Gastrocnemius medialis (tissue), 4 donors: ENCODE results near the gene GNAS-AS1. TPM values are rescaled to one million over a fixed set of nuclear protein-coding genes. Genes with fewer than 3 reads are reported as not detected.
A peak's percentile ranks its signal among the peaks of the same experiment; 100 is the strongest.

ENCODE experiments used
- ATAC-seq, 2 donors: fragments of 150-250 bp; one replicate each; pipeline ENCODE4 v1.9.1; 2016
- DNase-seq, 2 donors: peaks; one replicate each; pipeline ENCODE4 v3.0.0-alpha.2; 2019
- H3K27ac ChIP-seq, 4 donors: fragments of 200-600 bp; sonication (generic); 1 replicate in 1 of 4; 2 replicates in 3 of 4; pipeline ENCODE4 v1.5.1; 2016 to 2018; ENCODE audit warnings: mild to moderate bottlenecking in 2 of 4, moderate library complexity in 1 of 4
- H3K27me3 ChIP-seq, 3 donors: fragments of 200-600 bp; sonication (generic) in 2 of 3; 1 replicate in 1 of 3; 2 replicates in 2 of 3; pipeline versions ENCODE4 v1.5.1 to v1.6.0; 2016 to 2019; ENCODE audit warnings: mild to moderate bottlenecking in 1 of 3, moderate library complexity in 1 of 3
- H3K36me3 ChIP-seq, 2 donors: fragments of 200-600 bp; sonication (generic) in 1 of 2; one replicate each; pipeline ENCODE4 v1.5.1; 2017 to 2018
- H3K4me1 ChIP-seq, 2 donors: fragments of 200-600 bp; sonication (generic) in 1 of 2; one replicate each; pipeline ENCODE4 v1.5.1; 2016 to 2017; ENCODE audit warnings: mild to moderate bottlenecking in 2 of 2
- H3K4me3 ChIP-seq, 4 donors: fragments of 200-600 bp; sonication (generic) in 3 of 4; 1 replicate in 1 of 4; 2 replicates in 3 of 4; pipeline ENCODE4 v1.5.1; 2016 to 2019; ENCODE audit warnings: mild to moderate bottlenecking in 2 of 4
- H3K9me3 ChIP-seq, 3 donors: fragments of 200-600 bp; sonication (generic) in 2 of 3; 1 replicate in 1 of 3; 2 replicates in 2 of 3; pipeline ENCODE4 v1.5.1; 2016 to 2019
- CTCF ChIP-seq, 5 experiments: fragments of 450-650 bp in 3 of 5; fragments of 200-600 bp in 2 of 5; sonication (generic) in 2 of 5; IDR thresholded peaks in 4 of 5; conservative IDR thresholded peaks in 1 of 5; 1 replicate in 4 of 5; 2 replicates in 1 of 5; pipeline ENCODE4 v1.5.1; 2016 to 2019; ENCODE audit warnings: antibody characterized with exemption in 5 of 5, mild to moderate bottlenecking in 3 of 5, moderate library complexity in 3 of 5
- POLR2A ChIP-seq, 2 donors: fragments of 450-650 bp; IDR thresholded peaks; one replicate each; pipeline ENCODE4 v1.6.1; 2017; ENCODE audit warnings: antibody characterized with exemption in 2 of 2, mild to moderate bottlenecking in 2 of 2, moderate library complexity in 2 of 2
- in situ Hi-C, 4 donors: fragments of 200-750 bp; cut with MboI; loops; one replicate each; pipeline versions ENCODE4 v1.15.0 to v1.8.0; 2017; ENCODE audit warnings: low sequenced_read_pairs in 4 of 4
- intact Hi-C: fragments of 100-400 bp; cut with DNase I; formaldehyde crosslinking; loops from one replicate; pipeline ENCODE4 v1.15.1; 2023; ENCODE audit warnings: low total_unique reads
- total RNA-seq, 4 donors: library from RNA; depleted of rRNA; stranded (reverse); fragments of >200 nt; gene quantifications; one replicate each; pipeline versions ENCODE4 v1.1.0 to v1.2.3, GENCODE V29; 2016

GNAS-AS1 gene
- total RNA-seq, 4 donors from 2014 or later: not detected

GRCh38 chr20:58893355-58894120 lies 42.8 kb upstream of the GNAS-AS1 start:
- DNase-seq: peak in 1 of 2 donors; percentile 27
- in situ Hi-C loops: loop anchor here in 1 of 4 donors (25.0 kb wide), 1 partner anchor 94 kb away; the partner anchor contains the start of gene NELFCD

DNA sequence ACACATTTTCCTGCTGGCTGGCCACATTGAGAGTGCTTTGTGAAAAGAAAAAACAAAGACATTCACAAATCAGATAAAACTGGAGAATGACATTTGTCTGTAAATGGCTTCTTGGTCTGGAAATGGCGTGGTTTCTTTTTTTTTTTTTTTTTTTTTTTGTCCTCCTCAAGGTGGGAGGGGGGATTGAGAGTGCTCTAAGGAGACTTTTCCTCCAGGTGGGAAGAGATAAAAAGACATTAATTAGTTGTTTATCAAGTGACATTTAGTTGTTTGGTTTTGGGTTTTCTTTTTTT lies 42.2 kb upstream of the GNAS-AS1 start:
- in situ Hi-C loops (loop anchor here in 1 of 4 donors (25.0 kb wide), 1 partner anchor 94 kb away; the partner anchor contains the start of gene NELFCD), intact Hi-C loops (loop anchor here (1.0 to 10.0 kb wide), 5 partner anchors 14 to 1498 kb away; partner anchors contain the start of genes FAM217B, PMEPA1, PPP1R3D and RBM38)
- no peak for ATAC-seq
- TF ChIP-seq CTCF (IDR thresholded peaks at IDR 0.05 in 4 of 5, conservative IDR thresholded peaks at IDR 0.05 in 1 of 5) (no peak), POLR2A (IDR thresholded peaks at IDR 0.05) (no peak)
- Histone ChIP-seq H3K27ac (peak overlapping the region; percentile 99 to 100 (median 100)), H3K4me3 (peak overlapping the region; percentile 70 to 98 (median 93)), H3K4me1 (peaks cover 52 to 55% of the 10 kb centered on the region in 2 donors), H3K9me3 (no peaks in the 10 kb centered on the region), H3K27me3 (no peaks in the 10 kb centered on the region), H3K36me3 (no peaks in the 10 kb centered on the region)
- DNase-seq: no peak

More at GRCh38 chr20:58893355-58894120, 42.8 kb upstream of the GNAS-AS1 start:
- H3K36me3 ChIP-seq: no peaks in the 10 kb centered on the region
- no peak for TF ChIP-seq CTCF (IDR thresholded peaks at IDR 0.05 in 4 of 5, conservative IDR thresholded peaks at IDR 0.05 in 1 of 5)
- TF ChIP-seq POLR2A (IDR thresholded peaks at IDR 0.05): no peak
- peaks cover 56 to 58% of the 10 kb centered on the region in 2 donors for H3K4me1 ChIP-seq
- peak overlapping the region; percentile 9 to 98 (median 82) for H3K4me3 ChIP-seq
- no peak for ATAC-seq
- no peaks in the 10 kb centered on the region for H3K27me3 ChIP-seq
- intact Hi-C loops: loop anchor here (5.0 to 10.0 kb wide), 4 partner anchors 489 to 1499 kb away; partner anchors contain the start of genes FAM217B, PMEPA1, PPP1R3D and RBM38
- no peaks in the 10 kb centered on the region for H3K9me3 ChIP-seq
- H3K27ac ChIP-seq: peak overlapping the region; percentile 99 to 100 (median 100)

GRCh38 chr20:58892141-58892931 lies 41.6 kb upstream of the GNAS-AS1 start:
- Histone ChIP-seq H3K27me3 (no peaks in the 10 kb centered on the region), H3K4me1 (peaks cover 48 to 52% of the 10 kb centered on the region in 2 donors), H3K36me3 (no peaks in the 10 kb centered on the region), H3K4me3 (peak overlapping the region; percentile 70 to 98 (median 93)), H3K9me3 (no peaks in the 10 kb centered on the region), H3K27ac (peak overlapping the region; percentile 99 to 100 (median 100))
- in situ Hi-C loops: loop anchor here in 1 of 4 donors (25.0 kb wide), 1 partner anchor 95 kb away; the partner anchor contains the start of gene NELFCD
- intact Hi-C loops: loop anchor here (1.0 to 10.0 kb wide), 5 partner anchors 15 to 1498 kb away; partner anchors contain the start of genes FAM217B, PMEPA1, PPP1R3D and RBM38
- TF ChIP-seq POLR2A (IDR thresholded peaks at IDR 0.05) (peak; percentile 22 to 56), CTCF (IDR thresholded peaks at IDR 0.05 in 4 of 5, conservative IDR thresholded peaks at IDR 0.05 in 1 of 5) (peak in 1 of 5 experiments; percentile 15)
- DNase-seq (peak; percentile 75 to 79), ATAC-seq (peak; percentile 18 to 20)

DNA sequence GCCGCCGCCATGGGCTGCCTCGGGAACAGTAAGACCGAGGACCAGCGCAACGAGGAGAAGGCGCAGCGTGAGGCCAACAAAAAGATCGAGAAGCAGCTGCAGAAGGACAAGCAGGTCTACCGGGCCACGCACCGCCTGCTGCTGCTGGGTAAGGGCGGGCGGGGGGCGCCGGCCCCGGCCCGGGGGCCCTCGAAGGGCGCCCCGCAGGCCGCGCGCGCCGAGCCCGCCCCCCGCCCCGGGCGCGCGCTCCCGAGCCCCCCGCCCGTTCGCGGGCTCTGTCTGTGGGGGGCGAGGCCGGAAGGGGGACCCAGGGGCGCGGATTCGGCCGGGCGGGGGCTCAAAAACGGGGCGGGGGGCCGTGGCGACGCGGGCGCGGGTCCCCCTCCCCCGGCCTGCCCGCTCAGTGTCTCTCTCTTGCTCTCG lies 41.0 kb upstream of the GNAS-AS1 start:
- peaks cover 42 to 46% of the 10 kb centered on the region in 2 donors for H3K4me1 ChIP-seq
- no peaks in the 10 kb centered on the region for H3K27me3 ChIP-seq
- no peaks in the 10 kb centered on the region for H3K36me3 ChIP-seq
- ATAC-seq (peak; percentile 0 to 2), DNase-seq (peak in 1 of 2 donors; percentile 31)
- in situ Hi-C loops (loop anchor here in 1 of 4 donors (25.0 kb wide), 1 partner anchor 96 kb away; the partner anchor contains the start of gene NELFCD), intact Hi-C loops (loop anchor here (1.0 to 10.0 kb wide), 7 partner anchors 16 to 1497 kb away; partner anchors contain the start of genes ATP5F1E, FAM217B, NELFCD and PMEPA1)
- peak overlapping the region; percentile 99 to 100 (median 100) for H3K27ac ChIP-seq
- H3K9me3 ChIP-seq: no peaks in the 10 kb centered on the region
- H3K4me3 ChIP-seq: peak overlapping the region; percentile 70 to 98 (median 93)
- no peak for TF ChIP-seq CTCF (IDR thresholded peaks at IDR 0.05 in 4 of 5, conservative IDR thresholded peaks at IDR 0.05 in 1 of 5)
- TF ChIP-seq POLR2A (IDR thresholded peaks at IDR 0.05): no peak
